ENCODE measurements around the gene DNAH10. TPM values are rescaled to one million over a fixed set of nuclear protein-coding genes. Genes with fewer than 3 reads are reported as not detected.

Gene DNAH10
- total RNA-seq, 1 experiment from 2014 or later: 0.17 TPM

DNA sequence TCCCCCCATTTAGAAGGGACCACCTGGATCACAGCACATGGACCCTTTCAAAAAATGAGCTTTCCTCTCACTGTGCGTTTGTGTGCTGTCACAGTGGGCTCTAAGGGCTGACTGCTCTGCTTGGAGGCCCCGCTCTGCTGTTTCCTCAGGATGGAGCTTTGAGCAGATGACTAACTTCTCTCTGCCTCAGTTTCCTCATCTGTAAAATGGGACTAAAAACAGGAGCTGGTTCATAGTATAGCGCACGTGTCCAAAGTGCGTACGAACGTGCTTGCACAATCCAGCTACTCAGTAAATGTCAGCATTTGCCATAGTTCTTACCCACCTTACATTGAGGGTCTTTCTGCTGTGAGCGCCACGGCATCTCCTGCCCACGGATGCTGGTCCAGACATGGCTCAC, 12.7 kb upstream of the DNAH10 start:
- Histone ChIP-seq H2BK15ac (ENCODE audit: low read depth, low read length) (no peak overlapping the region), H2BK5ac (ENCODE audit: insufficient read length, low read length) (no peak overlapping the region), H3T11ph (ENCODE audit: low read length) (no peak overlapping the region), H4K8ac (replicated peaks; ENCODE audit: insufficient read length, low read depth, low read length) (no peak overlapping the region), H3K14ac (ENCODE audit: insufficient read depth, low read length) (no peak overlapping the region), H3K4me2 (ENCODE audit: insufficient read depth, insufficient read length, low read length) (no peak overlapping the region), H4K5ac (ENCODE audit: insufficient read length, low read depth, low read length) (no peak overlapping the region), H3K18ac (ENCODE audit: insufficient read length, low read depth, low read length) (no peak overlapping the region), H3K27ac (ENCODE audit: insufficient read length, low read depth, low read length) (no peak overlapping the region), H2BK120ac (ENCODE audit: low read depth, low read length, poor library complexity, severe bottlenecking) (no peak overlapping the region), H3K4me1 (ENCODE audit: insufficient read depth, low read length) (no peaks in the 10 kb centered on the region), H3K27me3 (ENCODE audit: insufficient read depth, low read length) (no peaks in the 10 kb centered on the region), H3K4ac (ENCODE audit: low read depth, low read length) (no peak overlapping the region), H3K56ac (ENCODE audit: insufficient read length, low read depth, low read length) (no peak overlapping the region), H2AK5ac (ENCODE audit: insufficient read length, low read length) (no peak overlapping the region), H4K91ac (ENCODE audit: insufficient read length, low read depth, low read length) (no peak overlapping the region), H3K23ac (ENCODE audit: insufficient read length, low read depth, low read length) (no peak overlapping the region), H3K9me3 (ENCODE audit: control insufficient read depth, low read depth, low read length) (no peaks in the 10 kb centered on the region), H4K20me1 (ENCODE audit: control insufficient read depth, insufficient read depth, insufficient read length) (no peaks in the 10 kb centered on the region), H3K23me2 (ENCODE audit: insufficient read length, low read depth, low read length, poor library complexity, severe bottlenecking) (no peaks in the 10 kb centered on the region), H2BK12ac (ENCODE audit: insufficient read length, low read depth, low read length) (no peak overlapping the region), H3K9ac (ENCODE audit: extremely low read depth, insufficient read length, low read length) (no peak overlapping the region), H3K79me1 (ENCODE audit: insufficient read depth, low read depth, low read length, poor library complexity, severe bottlenecking) (no peaks in the 10 kb centered on the region), H3K79me2 (ENCODE audit: insufficient read depth, low read length) (no peaks in the 10 kb centered on the region), H2BK20ac (ENCODE audit: low read depth, low read length, poor library complexity, severe bottlenecking) (no peak overlapping the region), H2AFZ (ENCODE audit: low read length) (no peak overlapping the region)
- peaks cover 44 to 76% (median 70%) of the 10 kb centered on the region in 3 experiments for H3K36me3 Mint-ChIP-seq (ENCODE audit: insufficient read depth in 1 of 3, low read depth in 3 of 3)
- no peaks in the 10 kb centered on the region for H3K4me1 Mint-ChIP-seq
- DNase-seq: no peak
- TF ChIP-seq, protein P1, sequence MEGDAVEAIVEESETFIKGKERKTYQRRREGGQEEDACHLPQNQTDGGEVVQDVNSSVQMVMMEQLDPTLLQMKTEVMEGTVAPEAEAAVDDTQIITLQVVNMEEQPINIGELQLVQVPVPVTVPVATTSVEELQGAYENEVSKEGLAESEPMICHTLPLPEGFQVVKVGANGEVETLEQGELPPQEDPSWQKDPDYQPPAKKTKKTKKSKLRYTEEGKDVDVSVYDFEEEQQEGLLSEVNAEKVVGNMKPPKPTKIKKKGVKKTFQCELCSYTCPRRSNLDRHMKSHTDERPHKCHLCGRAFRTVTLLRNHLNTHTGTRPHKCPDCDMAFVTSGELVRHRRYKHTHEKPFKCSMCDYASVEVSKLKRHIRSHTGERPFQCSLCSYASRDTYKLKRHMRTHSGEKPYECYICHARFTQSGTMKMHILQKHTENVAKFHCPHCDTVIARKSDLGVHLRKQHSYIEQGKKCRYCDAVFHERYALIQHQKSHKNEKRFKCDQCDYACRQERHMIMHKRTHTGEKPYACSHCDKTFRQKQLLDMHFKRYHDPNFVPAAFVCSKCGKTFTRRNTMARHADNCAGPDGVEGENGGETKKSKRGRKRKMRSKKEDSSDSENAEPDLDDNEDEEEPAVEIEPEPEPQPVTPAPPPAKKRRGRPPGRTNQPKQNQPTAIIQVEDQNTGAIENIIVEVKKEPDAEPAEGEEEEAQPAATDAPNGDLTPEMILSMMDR (conservative IDR thresholded peaks at IDR 0.05): no peak
- H3K4me3 Mint-ChIP-seq: no peak overlapping the region
- H3K27ac Mint-ChIP-seq: no peak overlapping the region
- whole genome bisulfite sequencing (ENCODE audit: extremely low coverage, insufficient read length, low lambda C conversion rate): no CpG with 5 or more reads among the region's 10 CpGs
- H3K27me3 Mint-ChIP-seq (ENCODE audit: low read depth): no peaks in the 10 kb centered on the region
- H3K9me3 Mint-ChIP-seq: no peaks in the 10 kb centered on the region

Measured in H9 (cell line).